PC-9 (cell line): ENCODE results near the gene CC2D1A. TPM values are rescaled to one million over a fixed set of nuclear protein-coding genes. Genes with fewer than 3 reads are reported as not detected.

Experiments
- BruUV-seq: library from RNA; stranded (reverse); fragments of 400-500 nt; replicated peaks from 2 replicates; lab custom pipeline; 2021; lab: Mats Ljungman, UMichigan
- CTCF ChIA-PET: fragments of 300-600 bp; sonication (Branson Sonifier 250); formaldehyde crosslinking; loops from one replicate; lab custom pipeline; 2022; ENCODE audit warnings: antibody characterized with exemption; lab: Charles Lee
- POLR2A ChIA-PET: fragments of 300-600 bp; sonication (Branson Sonifier 250); formaldehyde crosslinking; loops from one replicate; lab custom pipeline; 2022; ENCODE audit warnings: antibody characterized with exemption; ENCODE audit not compliant: unreplicated experiment; lab: Charles Lee
- DNase-seq, 2 experiments: peaks; one replicate each; pipeline versions ENCODE4 v3.0.0 to v3.0.0-alpha.2; 2015 to 2022; ENCODE audit warnings: mixed read lengths in 1 of 2
- H2AFZ ChIP-seq: fragments of 200-600 bp; sonication (generic); 2 replicates; pipeline ENCODE4 v1.8.1; 2017; ENCODE audit warnings: antibody characterized with exemption
- H3F3A ChIP-seq: fragments of 200-600 bp; sonication (generic); 2 replicates; pipeline ENCODE4 v1.8.1; 2017; ENCODE audit warnings: antibody characterized with exemption, mild to moderate bottlenecking, low read depth; ENCODE audit not compliant: insufficient read depth
- H3K27ac ChIP-seq: fragments of 200-600 bp; sonication (generic); 2 replicates; pipeline ENCODE4 v1.6.1; 2016; ENCODE audit warnings: mixed run types
- H3K27me3 ChIP-seq: fragments of 200-600 bp; sonication (generic); 2 replicates; pipeline ENCODE4 v1.6.1; 2016; ENCODE audit warnings: low read depth, mixed run types; ENCODE audit not compliant: insufficient read depth
- H3K36me3 ChIP-seq: fragments of 200-600 bp; sonication (generic); 2 replicates; pipeline ENCODE4 v1.6.1; 2016; ENCODE audit warnings: low read depth, mixed run types
- H3K4me1 ChIP-seq: fragments of 200-600 bp; sonication (generic); replicated peaks from 2 replicates; pipeline ENCODE4 v1.6.1; 2016; ENCODE audit warnings: mixed run types; ENCODE audit not compliant: insufficient read depth
- H3K4me2 ChIP-seq: fragments of 200-600 bp; sonication (generic); 2 replicates; pipeline ENCODE4 v1.6.1; 2017; ENCODE audit warnings: mixed run types
- H3K4me3 ChIP-seq: fragments of 200-600 bp; sonication (generic); 2 replicates; pipeline ENCODE4 v1.6.1; 2016; ENCODE audit warnings: mixed run types
- H3K79me2 ChIP-seq: fragments of 200-600 bp; sonication (generic); 2 replicates; pipeline ENCODE4 v1.6.1; 2017; ENCODE audit warnings: low read depth, mixed run types
- H3K9me2 ChIP-seq: fragments of 200-600 bp; sonication (generic); 2 replicates; pipeline ENCODE4 v1.8.1; 2017; ENCODE audit warnings: mild to moderate bottlenecking; ENCODE audit not compliant: insufficient read depth
- H3K9me3 ChIP-seq: fragments of 200-600 bp; sonication (generic); 2 replicates; pipeline ENCODE4 v1.8.1; 2016; ENCODE audit warnings: low read depth; ENCODE audit not compliant: insufficient read depth
- H4K20me1 ChIP-seq: fragments of 200-600 bp; sonication (generic); 2 replicates; pipeline ENCODE4 v1.8.1; 2017; ENCODE audit not compliant: insufficient read depth
- CTCF ChIP-seq: fragments of 200-600 bp; sonication (generic); conservative IDR thresholded peaks from 2 replicates; pipeline ENCODE4 v1.6.1; 2017; ENCODE audit warnings: mixed run types, antibody characterized with exemption, mild to moderate bottlenecking, moderate library complexity
- EZH2 ChIP-seq: fragments of 200-600 bp; sonication (generic); IDR thresholded peaks from 2 replicates; pipeline ENCODE4 v1.8.0; 2017; ENCODE audit warnings: antibody characterized with exemption, low read depth
- intact Hi-C: fragments of 100-400 bp; cut with micrococcal nuclease; formaldehyde crosslinking; loops from one replicate; pipeline ENCODE4 v1.10.0; 2022; ENCODE audit not compliant: unreplicated experiment
- total RNA-seq: library from RNA; stranded (reverse); gene quantifications from 2 replicates; pipeline ENCODE4 v1.2.3, GENCODE V29; 2021

CC2D1A gene
- total RNA-seq, 1 experiment from 2014 or later, result 55.1 TPM

DNA sequence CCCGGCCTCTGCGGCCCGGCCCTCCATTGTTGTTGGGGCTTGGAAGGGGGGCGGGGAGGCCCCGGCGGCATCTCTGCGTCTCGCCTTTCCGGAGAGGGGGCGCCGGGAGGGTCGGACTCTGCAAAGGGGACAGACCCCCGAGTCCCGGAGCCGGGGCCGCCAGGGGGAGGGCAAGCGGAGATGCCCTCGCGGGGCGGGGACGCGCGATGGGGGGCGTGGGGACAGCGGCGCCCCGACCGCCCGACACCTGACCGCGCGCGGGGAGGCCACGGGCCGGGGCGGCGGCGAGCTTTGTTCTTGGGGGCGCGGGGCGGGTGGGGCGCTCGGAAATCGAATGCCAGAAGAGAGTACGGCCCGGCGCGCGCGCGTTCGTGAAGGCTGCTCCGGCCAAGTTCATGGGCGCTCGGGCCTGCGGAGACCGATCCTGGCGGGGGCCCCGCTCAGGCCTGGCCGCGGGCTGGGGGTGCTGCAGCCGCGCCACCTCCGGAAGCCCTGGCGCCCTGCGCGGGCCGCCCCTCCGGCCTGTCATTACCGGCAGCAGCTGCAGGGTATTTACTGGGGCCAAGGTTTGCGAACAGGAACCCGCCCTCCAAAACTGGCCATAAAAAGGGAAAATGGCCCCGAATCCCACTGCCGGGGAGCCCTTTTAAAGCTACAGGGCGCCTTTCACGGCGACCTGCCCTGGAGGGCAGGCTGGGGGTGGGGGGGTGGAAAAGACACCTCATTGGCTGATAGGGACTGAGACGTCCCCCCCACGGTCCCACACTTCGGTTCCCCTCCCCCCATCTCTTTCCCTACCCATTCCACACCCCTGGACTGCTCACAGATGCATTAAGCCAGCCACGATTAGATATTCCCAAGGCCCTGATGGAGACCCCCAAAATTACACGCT is 40.2 kb upstream of the CC2D1A start:
- no peaks in the 10 kb centered on the region for H3K79me2 ChIP-seq
- no TSS peak for BruUV-seq
- H2AFZ ChIP-seq, result peak overlapping the region; percentile 81
- intact Hi-C loops, result no loop called here
- no peaks in the 10 kb centered on the region for H3K27me3 ChIP-seq
- no peak overlapping the region for H3K27ac ChIP-seq
- peak overlapping the region; percentile 89 for H3K4me3 ChIP-seq
- peak overlapping the region; percentile 97 for H3K4me2 ChIP-seq
- peaks cover 52% of the 10 kb centered on the region for H3F3A ChIP-seq
- H3K36me3 ChIP-seq, result no peaks in the 10 kb centered on the region
- peaks cover 16% of the 10 kb centered on the region for H3K4me1 ChIP-seq
- DNase-seq, result peak in 1 of 2 experiments; percentile 29
- TF ChIP-seq CTCF (no peak), EZH2 (no peak)
- no peaks in the 10 kb centered on the region for H3K9me2 ChIP-seq
- POLR2A ChIA-PET, result interaction anchor here (0.6 to 0.7 kb wide), 3 partner anchors 29 to 42 kb away, joined by 4 to 14 read pairs (median 4); no protein-coding TSS in a partner anchor
- no peaks in the 10 kb centered on the region for H3K9me3 ChIP-seq
- no peaks in the 10 kb centered on the region for H4K20me1 ChIP-seq
- CTCF ChIA-PET, result interaction anchor here (0.6 to 0.7 kb wide), 6 partner anchors 10 to 613 kb away, joined by 3 to 12 read pairs (median 6); no protein-coding TSS in a partner anchor

GRCh38 chr19:13866463-13867046 is 39.4 kb upstream of the CC2D1A start:
- Histone ChIP-seq H3K9me3 (no peaks in the 10 kb centered on the region), H3F3A (peaks cover 51% of the 10 kb centered on the region), H3K4me3 (peak overlapping the region; percentile 89; the same call in 1 of the 2 replicates), H3K4me2 (peak overlapping the region; percentile 97), H3K79me2 (no peaks in the 10 kb centered on the region), H3K27ac (no peak overlapping the region), H2AFZ (peak overlapping the region; percentile 81), H3K4me1 (peaks cover 10% of the 10 kb centered on the region), H4K20me1 (no peaks in the 10 kb centered on the region), H3K27me3 (no peaks in the 10 kb centered on the region), H3K9me2 (no peaks in the 10 kb centered on the region), H3K36me3 (no peaks in the 10 kb centered on the region)
- no peak for DNase-seq
- intact Hi-C loops, result no loop called here
- no peak for TF ChIP-seq EZH2
- TF ChIP-seq CTCF, result no peak
- ChIA-PET POLR2A (interaction anchor here (0.6 kb wide), 1 partner anchor 32 kb away, joined by 4 read pairs; no protein-coding TSS in a partner anchor), CTCF (no interaction called here)
- no TSS peak for BruUV-seq

DNA sequence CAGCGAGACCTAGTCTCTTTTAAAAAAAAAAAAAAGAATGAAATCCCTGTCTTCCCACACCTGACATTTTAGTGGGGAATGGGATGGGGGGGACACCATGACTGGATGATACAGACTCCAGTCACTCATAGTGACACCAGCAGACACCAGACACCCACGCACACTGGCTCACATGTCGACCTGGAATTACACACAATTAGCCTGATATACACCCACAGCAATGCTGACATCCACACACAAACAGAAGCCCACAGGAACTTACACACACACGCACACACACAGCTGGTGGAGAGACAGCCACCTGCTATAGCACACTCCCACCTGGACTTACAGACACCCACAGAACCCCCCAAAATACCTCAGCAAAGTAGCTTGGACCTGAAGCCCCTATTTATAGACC is 37.3 kb upstream of the CC2D1A start:
- Histone ChIP-seq H3K9me3 (no peaks in the 10 kb centered on the region), H2AFZ (no peak overlapping the region), H4K20me1 (no peaks in the 10 kb centered on the region), H3F3A (peaks cover 43% of the 10 kb centered on the region), H3K4me2 (no peak overlapping the region), H3K4me3 (no peak overlapping the region), H3K27me3 (no peaks in the 10 kb centered on the region), H3K79me2 (no peaks in the 10 kb centered on the region), H3K9me2 (no peaks in the 10 kb centered on the region), H3K27ac (no peak overlapping the region), H3K4me1 (peaks cover 9% of the 10 kb centered on the region), H3K36me3 (no peaks in the 10 kb centered on the region)
- peak in 1 of 2 experiments; percentile 19 for DNase-seq
- TF ChIP-seq CTCF (no peak), EZH2 (no peak)
- BruUV-seq, result no TSS peak
- intact Hi-C loops, result no loop called here
- CTCF ChIA-PET, result no interaction called here
- POLR2A ChIA-PET, result interaction anchor here (0.5 kb wide), 1 partner anchor 654 kb away, joined by 20 read pairs; no protein-coding TSS in a partner anchor
